ENCODE results near the gene UNC5B.

UNC5B gene

DNA sequence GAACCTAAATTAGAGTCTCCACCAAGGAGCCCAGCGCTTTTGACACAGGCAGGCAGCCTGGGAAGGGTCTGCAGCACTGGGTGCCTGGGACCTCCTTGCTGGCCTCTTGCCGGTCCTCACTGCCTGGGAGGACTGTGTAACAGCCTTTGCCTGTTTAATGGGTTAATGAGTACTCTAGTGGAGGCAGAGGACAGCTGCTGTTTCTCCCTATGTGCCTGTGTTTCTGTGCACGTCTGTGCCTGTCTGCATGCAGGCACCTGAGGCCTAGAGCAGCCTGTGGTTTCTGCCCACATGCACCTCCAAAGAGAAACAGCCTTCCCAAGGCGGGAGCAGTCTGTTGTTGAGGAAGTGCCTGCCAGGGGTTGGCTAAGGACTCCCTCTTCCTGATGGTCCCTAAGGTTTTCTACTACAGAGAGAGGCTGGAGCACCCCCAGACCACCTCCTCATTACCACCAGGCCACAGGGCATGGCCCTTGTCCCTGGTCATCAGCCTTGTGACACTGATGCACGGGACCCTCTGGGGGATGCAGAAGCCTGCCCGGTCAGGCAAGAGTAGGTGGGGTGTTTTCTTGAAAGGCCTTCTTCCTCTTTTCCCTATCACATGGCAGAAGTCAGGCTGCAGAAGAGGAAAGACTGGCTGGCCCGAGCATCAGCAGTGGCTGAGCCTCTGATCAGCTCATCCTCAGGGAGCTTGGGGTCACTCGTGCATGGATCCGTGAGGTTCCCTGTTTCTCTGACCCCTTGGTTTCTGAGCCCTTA is 120.9 kb downstream of the UNC5B start:
- no peak for DNase-seq (ENCODE audit: low read depth)
- H3K4me3 ChIP-seq (ENCODE audit: low read depth, low read length), result no peak overlapping the region
- TF ChIP-seq, protein P1, sequence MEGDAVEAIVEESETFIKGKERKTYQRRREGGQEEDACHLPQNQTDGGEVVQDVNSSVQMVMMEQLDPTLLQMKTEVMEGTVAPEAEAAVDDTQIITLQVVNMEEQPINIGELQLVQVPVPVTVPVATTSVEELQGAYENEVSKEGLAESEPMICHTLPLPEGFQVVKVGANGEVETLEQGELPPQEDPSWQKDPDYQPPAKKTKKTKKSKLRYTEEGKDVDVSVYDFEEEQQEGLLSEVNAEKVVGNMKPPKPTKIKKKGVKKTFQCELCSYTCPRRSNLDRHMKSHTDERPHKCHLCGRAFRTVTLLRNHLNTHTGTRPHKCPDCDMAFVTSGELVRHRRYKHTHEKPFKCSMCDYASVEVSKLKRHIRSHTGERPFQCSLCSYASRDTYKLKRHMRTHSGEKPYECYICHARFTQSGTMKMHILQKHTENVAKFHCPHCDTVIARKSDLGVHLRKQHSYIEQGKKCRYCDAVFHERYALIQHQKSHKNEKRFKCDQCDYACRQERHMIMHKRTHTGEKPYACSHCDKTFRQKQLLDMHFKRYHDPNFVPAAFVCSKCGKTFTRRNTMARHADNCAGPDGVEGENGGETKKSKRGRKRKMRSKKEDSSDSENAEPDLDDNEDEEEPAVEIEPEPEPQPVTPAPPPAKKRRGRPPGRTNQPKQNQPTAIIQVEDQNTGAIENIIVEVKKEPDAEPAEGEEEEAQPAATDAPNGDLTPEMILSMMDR (IDR thresholded peaks at IDR 0.05; ENCODE audit: low read depth, low read length, missing control alignments), result no peak
- in situ Hi-C loops (cut with HindIII; ENCODE audit: low sequenced_read_pairs), result no loop called here

DNA sequence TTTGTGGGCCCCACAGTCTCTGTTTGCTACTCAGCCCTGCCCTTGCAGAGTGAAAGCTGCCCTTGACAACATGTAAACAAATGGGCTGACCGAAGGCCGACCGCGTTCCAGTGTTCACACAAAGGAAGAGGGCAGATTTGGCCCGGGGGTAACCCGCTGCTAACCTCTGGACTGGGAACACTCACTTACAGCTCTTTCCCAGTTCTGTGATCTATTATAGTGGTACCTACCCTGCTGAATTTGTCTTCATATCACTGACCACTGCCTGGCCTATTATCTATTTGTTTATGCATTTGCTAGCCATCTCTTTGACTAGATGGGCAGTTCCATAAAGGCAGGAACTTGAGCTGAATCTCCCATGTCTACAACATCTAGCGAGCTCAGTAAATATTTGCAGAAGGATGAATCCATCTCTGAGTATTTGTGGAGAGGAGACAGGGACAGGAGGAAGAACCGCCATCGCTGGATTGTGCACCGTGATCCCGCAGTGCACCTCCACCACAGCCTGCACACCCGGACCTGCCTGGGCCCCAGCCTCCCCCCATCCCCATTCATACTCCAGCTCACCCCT is 121.9 kb downstream of the UNC5B start:
- in situ Hi-C loops (cut with HindIII; ENCODE audit: low sequenced_read_pairs), result no loop called here
- DNase-seq (ENCODE audit: low read depth), result no peak
- no peak overlapping the region for H3K4me3 ChIP-seq (ENCODE audit: low read depth, low read length)
- TF ChIP-seq, protein P1 (IDR thresholded peaks at IDR 0.05; ENCODE audit: low read depth, low read length, missing control alignments), result no peak

DNA sequence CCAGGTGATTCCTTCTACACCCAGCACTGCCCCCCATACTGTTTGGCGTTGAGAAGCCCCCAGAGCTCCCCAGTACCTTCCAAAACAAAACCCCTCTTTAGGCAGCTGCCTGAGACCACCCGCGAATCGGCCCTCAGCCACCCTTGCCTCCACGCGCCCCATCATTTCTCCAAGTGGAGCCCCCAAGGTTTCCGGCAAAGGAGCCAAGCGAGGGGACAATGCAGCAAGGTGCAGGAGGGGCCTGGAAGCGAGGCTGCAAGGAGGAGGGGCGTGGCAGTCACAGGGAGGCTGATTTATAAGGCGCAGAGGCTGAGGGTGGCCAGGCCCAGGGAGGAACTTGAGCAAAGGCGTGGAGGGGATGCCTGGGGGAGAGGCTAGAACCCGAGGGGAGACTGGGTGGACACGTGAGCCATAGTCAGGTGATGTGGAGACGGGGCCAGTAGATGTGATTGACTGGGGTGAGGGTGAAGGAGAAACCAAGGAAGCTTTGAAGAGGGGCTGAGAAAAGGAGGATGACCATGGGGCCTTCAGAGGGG is 122.9 kb downstream of the UNC5B start:
- TF ChIP-seq, protein P1 (IDR thresholded peaks at IDR 0.05; ENCODE audit: low read depth, low read length, missing control alignments), result no peak
- DNase-seq (ENCODE audit: low read depth), result no peak
- H3K4me3 ChIP-seq (ENCODE audit: low read depth, low read length), result no peak overlapping the region
- in situ Hi-C loops (cut with HindIII; ENCODE audit: low sequenced_read_pairs), result no loop called here

DNA sequence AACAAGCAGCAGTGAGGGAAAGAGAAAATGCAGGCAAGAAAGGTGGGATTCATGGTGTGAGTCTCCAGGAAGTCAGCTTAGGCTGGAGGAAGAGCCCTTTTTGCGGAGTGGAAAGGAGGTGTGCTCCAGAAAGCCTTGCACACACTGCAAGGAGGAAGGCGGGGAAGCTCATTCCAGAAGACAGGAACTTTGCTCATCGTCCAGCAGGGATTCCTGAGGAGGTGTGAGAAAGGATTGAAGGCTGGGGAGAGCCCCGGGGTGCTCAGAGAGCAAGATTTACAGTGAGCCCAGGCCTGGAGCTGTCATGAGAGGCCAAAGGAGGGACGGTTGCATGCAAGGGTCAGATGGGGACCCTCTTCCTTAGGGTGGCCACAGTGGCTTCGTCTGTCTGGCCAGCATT is 124.3 kb downstream of the UNC5B start:
- TF ChIP-seq, protein P1 (IDR thresholded peaks at IDR 0.05; ENCODE audit: low read depth, low read length, missing control alignments), result no peak
- in situ Hi-C loops (cut with HindIII; ENCODE audit: low sequenced_read_pairs), result no loop called here
- no peak overlapping the region for H3K4me3 ChIP-seq (ENCODE audit: low read depth, low read length)
- no peak for DNase-seq (ENCODE audit: low read depth)

DNA sequence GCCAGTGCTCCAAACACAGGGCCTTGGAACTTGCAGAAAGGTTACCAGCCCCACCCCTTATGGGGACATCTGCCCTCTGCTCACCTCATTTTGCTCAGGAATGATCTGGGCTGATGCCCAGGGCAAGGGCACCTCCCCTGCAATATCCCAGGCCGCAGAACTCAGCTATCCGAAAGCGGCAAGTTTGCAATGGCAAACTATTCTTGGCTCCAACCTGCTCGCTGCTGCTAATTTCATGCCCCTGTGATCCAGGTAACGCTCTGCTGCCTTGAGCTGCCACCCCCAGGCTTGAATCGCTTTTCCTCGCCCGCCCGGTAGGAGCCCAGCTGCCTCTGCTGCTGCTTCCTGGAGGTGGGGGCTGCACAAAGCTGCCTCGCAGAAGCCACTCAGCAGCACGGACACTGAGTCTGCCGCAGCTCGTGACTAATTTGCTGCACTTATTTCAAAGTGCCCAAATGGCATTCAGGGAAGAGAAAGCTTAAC is 124.9 kb downstream of the UNC5B start:
- DNase-seq (ENCODE audit: low read depth), result no peak
- in situ Hi-C loops (cut with HindIII; ENCODE audit: low sequenced_read_pairs), result no loop called here
- no peak overlapping the region for H3K4me3 ChIP-seq (ENCODE audit: low read depth, low read length)
- TF ChIP-seq, protein P1 (IDR thresholded peaks at IDR 0.05; ENCODE audit: low read depth, low read length, missing control alignments), result no peak

DNA sequence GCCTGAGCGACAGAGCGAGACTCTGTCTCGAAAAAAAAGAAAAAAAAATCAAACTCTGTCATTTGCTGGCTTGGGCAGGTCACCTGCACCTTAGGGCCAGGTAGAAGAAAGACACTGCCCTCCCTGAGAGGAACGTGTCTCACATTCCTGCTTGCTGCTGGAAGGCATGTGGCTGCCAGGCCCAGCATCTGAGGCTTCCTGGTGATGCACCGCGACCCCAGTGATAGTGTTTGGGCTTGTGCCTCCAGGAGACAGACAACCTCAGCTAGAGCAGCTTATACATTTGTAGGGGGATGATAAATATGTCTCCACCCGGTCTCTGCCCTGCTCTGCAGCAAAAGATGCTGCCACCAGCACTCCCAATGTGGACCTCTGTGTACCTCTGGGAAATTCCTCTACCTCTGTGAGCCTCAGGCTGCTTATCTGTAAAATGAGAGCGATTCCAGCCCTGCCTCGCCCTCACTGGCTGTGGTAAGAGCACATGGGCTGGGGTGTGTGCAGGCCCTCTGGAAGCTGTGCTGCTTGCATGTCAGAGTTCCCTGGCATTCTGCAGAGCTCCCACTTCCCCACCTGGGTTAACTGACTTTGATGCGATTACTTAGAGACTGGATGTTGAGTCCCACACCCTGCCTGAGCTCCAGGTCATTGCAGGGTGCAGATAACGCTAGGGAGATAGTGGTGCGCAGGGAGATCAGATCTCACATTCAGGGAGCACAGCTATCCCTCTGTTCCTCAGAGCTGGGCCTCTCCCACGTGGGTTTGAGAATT is 126.5 kb downstream of the UNC5B start:
- H3K4me3 ChIP-seq (ENCODE audit: low read depth, low read length), result no peak overlapping the region
- in situ Hi-C loops (cut with HindIII; ENCODE audit: low sequenced_read_pairs), result no loop called here
- no peak for DNase-seq (ENCODE audit: low read depth)
- TF ChIP-seq, protein P1 (IDR thresholded peaks at IDR 0.05; ENCODE audit: low read depth, low read length, missing control alignments), result no peak
